A549 (cell line): ENCODE data around the gene CENPX.

Experiments
- ATOH8 ChIP-seq: fragments of 250-450 bp; sonication (Bioruptor Pico); IDR thresholded peaks from 2 replicates; pipeline ENCODE4 v1.5.0; 2020; ENCODE audit warnings: low read depth, mild to moderate bottlenecking, moderate library complexity
- MAZ ChIP-seq: fragments of 150-350 bp; IDR thresholded peaks from 2 replicates; pipeline ENCODE4 v1.6.1; 2014; ENCODE audit warnings: antibody characterized with exemption, low read depth, low read length, borderline replicate concordance
- POLR2A ChIP-seq: IDR thresholded peaks from 2 replicates; pipeline ENCODE4 v1.6.1; 2012; ENCODE audit warnings: mild to moderate bottlenecking, low read length
- TF ChIP-seq, protein P1 (sequence below): fragments of >200 bp; sonication (Bioruptor Twin); formaldehyde crosslinking; IDR thresholded peaks from 3 replicates; pipeline ENCODE4 v1.5.1; 2016

DNA sequence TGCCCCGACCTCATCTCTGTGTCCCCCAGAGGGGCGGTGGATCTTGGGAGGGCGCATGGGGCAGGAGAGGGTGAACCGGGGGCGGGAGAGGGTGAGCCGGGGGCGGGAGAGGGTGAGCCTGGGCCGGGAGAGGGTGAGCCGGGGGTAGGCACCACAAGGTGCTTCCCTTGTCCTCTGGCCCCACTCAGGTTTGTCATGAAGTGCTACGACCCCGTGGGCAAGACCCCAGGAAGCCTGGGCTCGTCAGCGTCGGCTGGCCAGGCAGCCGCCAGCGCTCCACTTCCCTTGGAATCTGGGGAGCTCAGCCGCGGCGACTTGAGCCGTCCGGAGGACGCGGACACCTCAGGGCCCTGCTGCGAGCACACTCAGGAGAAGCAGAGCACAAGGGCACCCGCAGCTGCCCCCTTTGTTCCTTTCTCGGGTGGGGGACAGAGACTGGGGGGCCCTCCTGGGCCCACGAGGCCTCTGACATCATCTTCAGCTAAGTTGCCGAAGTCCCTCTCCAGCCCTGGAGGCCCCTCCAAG lies 26.4 kb downstream of the CENPX start:
- no peak for TF ChIP-seq POLR2A
- TF ChIP-seq ATOH8 (CRISPR knock-in tag): no peak
- TF ChIP-seq, protein P1, sequence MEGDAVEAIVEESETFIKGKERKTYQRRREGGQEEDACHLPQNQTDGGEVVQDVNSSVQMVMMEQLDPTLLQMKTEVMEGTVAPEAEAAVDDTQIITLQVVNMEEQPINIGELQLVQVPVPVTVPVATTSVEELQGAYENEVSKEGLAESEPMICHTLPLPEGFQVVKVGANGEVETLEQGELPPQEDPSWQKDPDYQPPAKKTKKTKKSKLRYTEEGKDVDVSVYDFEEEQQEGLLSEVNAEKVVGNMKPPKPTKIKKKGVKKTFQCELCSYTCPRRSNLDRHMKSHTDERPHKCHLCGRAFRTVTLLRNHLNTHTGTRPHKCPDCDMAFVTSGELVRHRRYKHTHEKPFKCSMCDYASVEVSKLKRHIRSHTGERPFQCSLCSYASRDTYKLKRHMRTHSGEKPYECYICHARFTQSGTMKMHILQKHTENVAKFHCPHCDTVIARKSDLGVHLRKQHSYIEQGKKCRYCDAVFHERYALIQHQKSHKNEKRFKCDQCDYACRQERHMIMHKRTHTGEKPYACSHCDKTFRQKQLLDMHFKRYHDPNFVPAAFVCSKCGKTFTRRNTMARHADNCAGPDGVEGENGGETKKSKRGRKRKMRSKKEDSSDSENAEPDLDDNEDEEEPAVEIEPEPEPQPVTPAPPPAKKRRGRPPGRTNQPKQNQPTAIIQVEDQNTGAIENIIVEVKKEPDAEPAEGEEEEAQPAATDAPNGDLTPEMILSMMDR: no peak
- TF ChIP-seq MAZ: no peak
